ENCODE data around the gene BRD9.

Gene BRD9

GRCh38 chr5:851553-851952 lies 41.0 kb downstream of the BRD9 start:
- Histone ChIP-seq H3K4me3 (IDR thresholded peaks at IDR 0.05; ENCODE audit: insufficient read depth, low read depth, low read length) (no peak overlapping the region), H3K27me3 (ENCODE audit: insufficient read depth, low read depth) (peaks cover 17% of the 10 kb centered on the region), H3K36me3 (ENCODE audit: insufficient read depth) (no peaks in the 10 kb centered on the region), H3K4me2 (no peak overlapping the region), H3K79me2 (ENCODE audit: insufficient read depth, low read depth) (no peaks in the 10 kb centered on the region), H2AFZ (ENCODE audit: low read depth) (no peak overlapping the region), H4K20me1 (ENCODE audit: insufficient read depth) (no peaks in the 10 kb centered on the region), H3K27ac (no peak overlapping the region), H3K4me1 (ENCODE audit: low read depth, poor library complexity, severe bottlenecking) (no peaks in the 10 kb centered on the region), H3K9ac (no peak overlapping the region)
- no peak for TF ChIP-seq CTCF (conservative IDR thresholded peaks at IDR 0.05; ENCODE audit: low read depth, low read length)

GRCh38 chr5:851076-851475 lies 41.5 kb downstream of the BRD9 start:
- Histone ChIP-seq H3K9ac (no peak overlapping the region), H3K4me1 (ENCODE audit: low read depth, poor library complexity, severe bottlenecking) (no peaks in the 10 kb centered on the region), H3K79me2 (ENCODE audit: insufficient read depth, low read depth) (no peaks in the 10 kb centered on the region), H3K4me3 (IDR thresholded peaks at IDR 0.05; ENCODE audit: insufficient read depth, low read depth, low read length) (no peak overlapping the region), H3K36me3 (ENCODE audit: insufficient read depth) (no peaks in the 10 kb centered on the region), H2AFZ (ENCODE audit: low read depth) (no peak overlapping the region), H4K20me1 (ENCODE audit: insufficient read depth) (no peaks in the 10 kb centered on the region), H3K27me3 (ENCODE audit: insufficient read depth, low read depth) (peaks cover 17% of the 10 kb centered on the region), H3K4me2 (no peak overlapping the region), H3K27ac (no peak overlapping the region)
- TF ChIP-seq CTCF (conservative IDR thresholded peaks at IDR 0.05; ENCODE audit: low read depth, low read length) = no peak

- no peak within 1 kb of the TSS for H3K4me2 ChIP-seq
- no peaks in the 10 kb centered on the region for H3K36me3 ChIP-seq (ENCODE audit: insufficient read depth)
- H3K9ac ChIP-seq = no peak within 1 kb of the TSS
Measured at GRCh38 chr5:850511-851006, 42.0 kb downstream of the BRD9 start, which contains the start of gene ZDHHC11. TSS of gene ZDHHC11 (minus strand) at chr5:850986. CDS start at chr5:850602, 384 bp downstream.

GRCh38 chr5:849651-850301 lies 42.8 kb downstream of the BRD9 start:
- H3K27ac ChIP-seq = no peak overlapping the region
- no peak overlapping the region for H3K4me2 ChIP-seq
- no peaks in the 10 kb centered on the region for H4K20me1 ChIP-seq (ENCODE audit: insufficient read depth)
- H2AFZ ChIP-seq (ENCODE audit: low read depth) = no peak overlapping the region
- H3K79me2 ChIP-seq (ENCODE audit: insufficient read depth, low read depth) = no peaks in the 10 kb centered on the region
- peaks cover 17% of the 10 kb centered on the region for H3K27me3 ChIP-seq (ENCODE audit: insufficient read depth, low read depth)
- no peak overlapping the region for H3K4me3 ChIP-seq (IDR thresholded peaks at IDR 0.05; ENCODE audit: insufficient read depth, low read depth, low read length)
- H3K4me1 ChIP-seq (ENCODE audit: low read depth, poor library complexity, severe bottlenecking) = no peaks in the 10 kb centered on the region
- H3K36me3 ChIP-seq (ENCODE audit: insufficient read depth) = no peaks in the 10 kb centered on the region
- no peak for TF ChIP-seq CTCF (conservative IDR thresholded peaks at IDR 0.05; ENCODE audit: low read depth, low read length)
- no peak overlapping the region for H3K9ac ChIP-seq

More at GRCh38 chr5:850511-851006, 42.0 kb downstream of the BRD9 start, which contains the start of gene ZDHHC11:
- Histone ChIP-seq H4K20me1 (ENCODE audit: insufficient read depth) (no peaks in the 10 kb centered on the region), H3K27ac (no peak within 1 kb of the TSS), H3K4me1 (ENCODE audit: low read depth, poor library complexity, severe bottlenecking) (no peaks in the 10 kb centered on the region), H2AFZ (ENCODE audit: low read depth) (no peak within 1 kb of the TSS), H3K79me2 (ENCODE audit: insufficient read depth, low read depth) (no peaks in the 10 kb centered on the region), H3K27me3 (ENCODE audit: insufficient read depth, low read depth) (peaks cover 17% of the 10 kb centered on the region), H3K4me3 (IDR thresholded peaks at IDR 0.05; ENCODE audit: insufficient read depth, low read depth, low read length) (no peak within 1 kb of the TSS)
- no peak for TF ChIP-seq CTCF (conservative IDR thresholded peaks at IDR 0.05; ENCODE audit: low read depth, low read length)

Data from KMS-11 (cell line).